Measurements from ENCODE around the gene ZNF784. TPM values are rescaled to one million over a fixed set of nuclear protein-coding genes. Genes with fewer than 3 reads are reported as not detected.

Gene ZNF784
- total RNA-seq, 1 donor from 2014 or later: 4.5 TPM

DNA sequence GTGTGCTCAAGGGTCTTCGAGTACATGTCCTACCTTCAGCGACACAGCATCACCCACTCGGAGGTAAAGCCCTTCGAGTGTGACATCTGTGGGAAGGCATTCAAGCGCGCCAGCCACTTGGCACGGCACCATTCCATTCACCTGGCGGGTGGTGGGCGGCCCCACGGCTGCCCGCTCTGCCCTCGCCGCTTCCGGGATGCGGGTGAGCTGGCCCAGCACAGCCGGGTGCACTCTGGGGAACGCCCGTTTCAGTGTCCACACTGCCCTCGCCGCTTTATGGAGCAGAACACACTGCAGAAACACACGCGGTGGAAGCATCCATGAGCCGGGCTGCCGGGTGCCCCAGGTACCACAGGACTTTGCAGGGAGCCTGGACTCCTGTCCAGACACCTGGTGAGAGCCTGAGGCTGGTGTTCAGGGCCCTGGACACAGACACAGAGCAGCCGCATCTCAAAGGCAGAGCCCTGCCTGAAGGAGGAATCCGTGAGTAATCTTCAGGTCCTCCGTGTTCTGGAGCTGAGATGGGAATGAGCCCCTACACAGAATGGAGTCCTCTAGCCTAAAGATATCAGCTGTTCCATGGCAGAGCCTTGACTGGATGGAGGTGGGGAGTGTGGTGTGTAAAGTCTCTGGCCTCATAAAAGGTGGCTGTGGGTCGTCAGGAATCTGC, 20.6 kb upstream of the ZNF784 start:
- no peak for FAIRE-seq

GRCh38 chr19:55644191-55644833, 19.9 kb upstream of the ZNF784 start:
- DNase-seq (ENCODE audit: low spot score in 2 of 2): no peak
- no peak for FAIRE-seq

More for the DNA sequence above, 20.6 kb upstream of the ZNF784 start:
- DNase-seq (ENCODE audit: low spot score in 2 of 2): no peak

DNA sequence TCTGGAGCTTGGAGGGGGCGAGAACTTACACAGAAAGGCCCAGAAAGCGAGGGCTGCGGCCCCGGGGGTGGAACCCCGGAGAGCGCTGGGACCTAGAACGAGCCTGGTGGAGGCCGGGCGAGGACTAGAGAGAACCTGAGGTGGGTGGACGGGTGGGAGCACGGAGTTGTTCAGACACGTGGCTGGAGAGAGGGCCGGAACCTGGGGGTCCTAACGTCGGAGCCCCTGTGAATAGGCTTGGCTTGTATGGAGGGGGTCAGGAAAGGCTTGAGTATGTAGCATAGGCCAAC, 19.5 kb upstream of the ZNF784 start:
- FAIRE-seq (no peak), DNase-seq (ENCODE audit: low spot score in 2 of 2) (no peak)

GRCh38 chr19:55643003-55643886, 18.9 kb upstream of the ZNF784 start, which contains the start of gene ZNF581:
Gene ZNF581, plus strand, starts transcription at chr19:55643649. Its CDS starts 923 bp downstream, at chr19:55644572.
- peak; percentile 80 to 92 for DNase-seq (ENCODE audit: low spot score in 2 of 2)
- no peak for FAIRE-seq

- no peak for FAIRE-seq
- no peak for DNase-seq (ENCODE audit: low spot score in 2 of 2)
Measured at GRCh38 chr19:55642153-55643002, 18.0 kb upstream of the ZNF784 start.

DNA sequence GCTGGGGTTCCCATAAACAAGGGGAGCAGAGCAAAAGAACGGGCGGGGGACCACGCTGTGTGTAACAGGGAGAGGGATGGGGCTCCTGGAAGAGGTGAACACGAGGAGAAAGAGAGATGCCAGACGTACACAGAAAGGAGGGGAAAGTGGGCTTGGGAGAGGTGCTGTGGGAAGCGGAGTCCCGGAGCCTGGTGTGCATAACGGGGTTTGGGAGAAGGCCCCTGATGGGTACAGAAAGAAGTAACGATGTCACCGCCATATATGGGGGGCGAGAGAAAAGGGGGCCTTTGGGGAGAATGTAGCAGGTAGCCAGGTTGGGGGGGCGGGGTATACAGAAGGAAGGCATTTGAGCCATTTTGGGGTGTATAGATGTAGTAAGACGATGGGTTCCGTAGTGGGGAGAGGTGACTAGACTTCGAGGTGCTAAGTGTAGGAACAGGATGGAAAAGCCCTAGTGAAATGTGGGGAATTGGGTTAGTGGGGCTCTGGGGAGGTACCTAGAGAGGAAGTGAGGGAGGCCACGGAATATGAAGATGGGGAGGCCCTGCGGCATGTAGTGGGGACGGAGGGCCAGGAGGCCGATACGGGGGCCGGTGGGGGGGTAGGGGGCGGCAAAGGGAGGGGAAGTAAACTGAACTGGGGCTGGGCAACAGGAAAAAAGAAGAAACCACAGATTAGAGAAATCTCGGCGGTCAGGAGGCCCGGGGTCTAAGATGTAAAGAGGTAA, 17.2 kb upstream of the ZNF784 start:
- no peak for FAIRE-seq
- DNase-seq (ENCODE audit: low spot score in 2 of 2): no peak

DNA sequence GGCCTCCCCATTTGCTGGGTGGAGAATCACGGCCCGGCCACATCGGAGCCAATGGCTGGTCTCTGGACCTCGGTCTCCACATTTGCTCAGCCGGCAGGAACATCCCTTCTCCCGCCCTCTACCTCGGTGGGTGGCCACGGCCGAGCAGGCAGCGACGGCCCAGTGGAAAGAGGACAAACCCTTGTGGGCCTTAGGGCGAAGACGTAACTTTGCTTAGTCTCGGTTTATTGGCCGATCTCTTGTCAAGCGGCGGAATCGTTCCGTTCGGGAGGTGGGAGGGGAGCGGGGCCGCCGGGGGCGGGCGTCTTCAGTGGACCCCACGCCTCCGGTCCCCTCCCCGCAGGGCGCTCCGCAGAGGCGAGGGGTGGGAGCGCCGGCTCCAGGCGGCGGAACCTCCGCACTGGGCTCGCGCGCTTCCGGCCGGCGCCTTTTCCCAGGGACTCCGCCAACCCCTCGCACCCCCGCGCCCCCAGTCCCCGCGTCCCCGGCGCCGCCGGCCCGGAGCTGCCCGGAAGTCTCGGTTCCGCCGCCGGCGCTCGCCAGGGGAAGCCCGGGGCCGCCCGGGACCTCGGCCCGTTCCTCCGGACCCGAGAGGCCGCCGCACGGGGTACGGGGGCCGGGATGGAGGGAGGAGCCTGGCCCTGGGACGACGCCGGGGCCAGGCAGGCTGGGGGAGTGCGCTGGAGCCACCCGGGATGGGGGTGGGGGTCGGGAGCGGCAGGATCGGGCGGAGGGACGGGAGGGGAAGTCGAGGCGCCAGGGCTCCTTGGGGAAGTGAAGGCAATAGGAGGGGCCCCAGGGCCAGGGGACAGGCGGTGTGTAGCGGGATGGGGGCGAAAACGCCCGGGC, 16.4 kb upstream of the ZNF784 start, which contains the start of gene ZNF580:
Gene ZNF580, plus strand, starts transcription at position 426 of the 849 bp plus-strand sequence. CDS start 1,507 bp downstream, outside the sequence.
- peak; percentile 82 to 87 for DNase-seq (ENCODE audit: low spot score in 2 of 2)
- no peak for FAIRE-seq

GRCh38 chr19:55640043-55640576, 15.7 kb upstream of the ZNF784 start:
- DNase-seq (ENCODE audit: low spot score in 2 of 2) (peak; percentile 61 to 71), FAIRE-seq (no peak)

DNA sequence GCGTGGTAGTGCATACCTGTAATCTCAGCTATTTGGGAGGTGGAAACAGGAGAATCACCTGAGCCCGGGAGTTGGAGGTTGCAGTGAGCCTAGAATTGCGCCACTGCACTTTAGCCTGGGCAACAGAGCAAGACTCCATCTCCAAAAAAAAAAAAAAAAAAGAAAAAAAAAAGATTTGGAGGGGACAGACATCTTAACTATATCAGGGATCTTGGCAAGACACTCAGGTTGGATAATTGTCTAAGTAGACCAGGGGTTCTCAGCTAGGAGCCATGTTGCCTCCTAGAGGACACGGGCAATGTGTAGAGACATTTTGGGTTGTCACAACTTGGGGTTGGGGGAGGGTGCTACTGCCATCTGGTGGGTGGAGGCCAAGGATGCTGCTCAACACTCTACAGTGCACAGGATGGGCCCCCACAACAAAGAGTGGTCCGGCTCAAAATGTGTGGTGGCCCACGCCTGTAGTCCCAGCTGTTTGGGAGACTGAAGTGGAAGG, 14.5 kb upstream of the ZNF784 start:
- no peak for DNase-seq (ENCODE audit: low spot score in 2 of 2)
- FAIRE-seq: no peak

DNA sequence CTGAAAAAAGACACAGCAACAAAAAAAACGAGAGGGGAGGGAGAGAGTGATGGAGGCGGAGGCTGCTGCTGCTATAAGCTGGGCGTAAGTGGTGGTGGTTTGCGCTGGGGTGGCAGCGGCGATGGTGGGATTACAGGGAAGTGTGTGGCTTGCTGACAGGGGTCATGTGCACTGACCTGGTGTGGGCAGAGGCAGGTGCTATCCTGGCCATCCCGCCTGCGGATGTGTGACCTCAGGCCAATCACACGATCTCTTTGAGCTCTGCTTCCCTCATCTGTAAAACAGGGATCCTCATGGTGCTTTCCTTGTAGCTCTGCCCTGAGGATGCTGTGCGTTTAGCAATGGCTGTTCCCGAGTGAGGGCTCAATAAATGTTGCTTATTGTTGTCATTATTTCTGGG, 13.2 kb upstream of the ZNF784 start:
- DNase-seq (ENCODE audit: low spot score in 2 of 2) (no peak), FAIRE-seq (no peak)

GRCh38 chr19:55636723-55637122, 12.4 kb upstream of the ZNF784 start:
- FAIRE-seq (no peak), DNase-seq (ENCODE audit: low spot score in 2 of 2) (no peak)

- no peak for DNase-seq (ENCODE audit: low spot score in 2 of 2)
- FAIRE-seq: no peak
Measured at GRCh38 chr19:55635856-55636440, 11.6 kb upstream of the ZNF784 start.

DNA sequence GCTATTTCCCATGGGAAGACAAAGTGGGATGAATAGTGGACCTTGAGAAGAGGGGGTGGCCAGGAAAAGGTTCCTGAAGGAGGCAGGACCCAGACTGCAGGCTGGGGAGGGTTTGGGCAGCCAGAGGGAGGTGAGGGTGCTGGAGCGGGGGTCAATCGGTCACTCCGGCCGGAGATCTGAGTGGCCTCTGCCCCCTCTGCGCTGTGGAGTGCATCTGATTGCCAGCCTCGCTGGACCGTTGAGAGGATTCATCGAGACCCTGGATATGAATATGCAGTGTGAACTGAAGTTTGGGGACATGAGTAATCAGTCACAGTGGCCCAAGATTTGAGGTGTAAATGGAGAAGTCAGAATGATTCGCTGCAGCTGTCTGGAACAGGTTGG, 11.0 kb upstream of the ZNF784 start:
- FAIRE-seq: no peak

DNA sequence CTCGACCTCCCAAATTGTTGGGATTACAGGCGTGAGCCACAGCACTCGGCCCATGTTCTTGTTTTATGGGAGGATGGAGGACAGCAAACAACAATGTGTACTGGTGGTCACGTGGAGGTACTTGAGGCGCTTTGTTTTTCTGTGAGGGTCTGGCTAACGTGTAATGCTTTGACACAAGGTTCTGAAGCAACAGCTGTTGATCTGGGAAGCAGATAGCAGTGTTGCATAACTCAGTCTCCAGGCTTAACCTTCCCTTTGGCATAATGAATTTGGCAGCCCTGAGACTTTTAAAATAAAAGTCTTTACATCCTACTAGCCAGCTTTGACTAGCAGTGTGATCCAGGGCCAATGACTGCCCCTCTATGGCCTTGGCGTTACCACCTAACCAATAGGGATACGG, 9.5 kb upstream of the ZNF784 start:
- FAIRE-seq (no peak), DNase-seq (ENCODE audit: low spot score in 2 of 2) (no peak)

More for the DNA sequence above, 11.0 kb upstream of the ZNF784 start:
- DNase-seq (ENCODE audit: low spot score in 2 of 2): no peak

DNA sequence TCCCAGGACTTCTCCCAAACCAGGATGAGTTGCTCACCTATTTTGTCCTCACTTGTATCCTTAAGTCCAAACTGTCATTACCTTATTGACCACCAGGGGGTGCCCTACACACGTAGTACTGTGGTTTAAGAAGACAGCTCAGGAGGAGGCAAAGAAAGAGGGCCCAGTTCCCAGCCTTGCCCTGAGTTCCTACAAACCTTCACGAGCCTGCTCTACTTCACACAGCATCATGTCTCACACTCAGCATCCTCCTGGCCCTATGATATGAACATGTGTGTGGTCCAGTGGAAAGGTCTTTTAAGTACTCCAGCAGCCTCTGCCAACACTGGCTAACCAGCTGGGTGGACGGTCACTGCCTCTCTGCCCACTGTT, 8.1 kb upstream of the ZNF784 start:
- no peak for FAIRE-seq
- DNase-seq (ENCODE audit: low spot score in 2 of 2): peak; percentile 56 to 69

- DNase-seq (ENCODE audit: low spot score in 2 of 2) (no peak), FAIRE-seq (no peak)
Measured at GRCh38 chr19:55626350-55626749, 2.0 kb upstream of the ZNF784 start.

DNA sequence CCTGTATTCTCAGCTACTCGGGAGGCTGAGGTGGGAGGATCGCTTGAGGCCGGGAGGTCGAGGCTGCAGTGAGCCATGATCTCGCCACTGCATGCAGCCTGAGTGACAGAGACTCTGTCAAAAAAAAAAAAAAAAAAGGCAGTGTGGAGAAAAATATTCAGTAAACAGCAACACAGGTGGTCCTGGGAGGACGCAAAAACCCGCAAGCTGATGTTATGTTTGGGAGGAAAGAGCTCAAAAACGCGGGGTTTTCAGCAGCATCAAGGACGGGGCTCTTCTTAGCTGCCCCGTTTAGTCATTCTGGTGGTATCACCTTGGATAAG, 599 bp upstream of the ZNF784 start:
- DNase-seq (ENCODE audit: low spot score in 2 of 2) (no peak), FAIRE-seq (no peak)

DNA sequence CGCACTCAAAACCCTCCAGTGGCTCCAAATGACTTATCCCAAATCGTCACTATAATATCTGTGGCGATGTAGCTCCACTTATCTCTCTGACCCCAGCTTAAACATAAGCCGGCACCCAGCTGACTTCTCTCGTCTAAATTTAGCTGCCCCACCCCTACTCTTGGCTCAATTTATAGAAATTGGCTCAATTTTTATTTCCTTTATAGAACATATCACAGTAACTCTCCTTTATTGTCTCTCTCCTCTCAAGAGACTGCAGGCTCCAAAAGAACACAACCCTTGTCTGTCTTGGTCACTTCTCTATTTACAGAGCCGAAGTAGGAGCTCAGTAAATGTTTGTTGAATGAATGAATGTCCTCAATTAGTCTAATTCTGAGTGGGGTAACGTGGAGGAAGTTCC, 805 bp downstream of the ZNF784 start:
- no peak for FAIRE-seq
- DNase-seq (ENCODE audit: low spot score in 2 of 2): no peak
